CD4-positive, alpha-beta T cell treated with Interleukin-4 for 1 hour (primary cell): ENCODE results near the gene ARSG.
A peak's percentile ranks its signal among the peaks of the same experiment; 100 is the strongest.
"Not testable (repeated sequence)": the region's sequence is repeated elsewhere in the genome, so short reads cannot be mapped to it uniquely, and the experiment has no call there.

ENCODE experiments used
- DNase-seq, 2 donors: peaks; one replicate each; pipeline ENCODE4 v3.0.0-alpha.2; 2020 to 2022

The ARSG gene

GRCh38 chr17:68334393-68334792 is 43.1 kb downstream of the ARSG start:
- DNase-seq, result no peak

GRCh38 chr17:68341482-68341881 is 50.2 kb downstream of the ARSG start:
- no peak for DNase-seq

- peak in 1 of 2 donors; percentile 29 for DNase-seq
Measured at GRCh38 chr17:68343976-68344375, 52.7 kb downstream of the ARSG start.

- DNase-seq, result peak; percentile 48 to 53
Measured at GRCh38 chr17:68344701-68345136, 53.4 kb downstream of the ARSG start.

- peak; percentile 67 to 80 for DNase-seq
Measured at GRCh38 chr17:68346448-68346847, 55.2 kb downstream of the ARSG start.

GRCh38 chr17:68347380-68347779 is 56.1 kb downstream of the ARSG start:
- DNase-seq, result no peak

GRCh38 chr17:68349157-68349556 is 57.9 kb downstream of the ARSG start:
- DNase-seq, result no peak

- DNase-seq, result no peak
Measured at GRCh38 chr17:68351395-68351794, 60.1 kb downstream of the ARSG start.

- no peak for DNase-seq
Measured at GRCh38 chr17:68352041-68352440, 60.7 kb downstream of the ARSG start.

GRCh38 chr17:68352671-68353070 is 61.4 kb downstream of the ARSG start:
- DNase-seq, result not testable (repeated sequence)

GRCh38 chr17:68353111-68353521 is 61.8 kb downstream of the ARSG start:
- peak in 1 of 2 donors; percentile 56 for DNase-seq

GRCh38 chr17:68354311-68354710 is 63.0 kb downstream of the ARSG start:
- DNase-seq, result not testable (repeated sequence)

- not testable (repeated sequence) for DNase-seq
Measured at GRCh38 chr17:68355108-68355507, 63.8 kb downstream of the ARSG start.

- peak; percentile 69 to 81 for DNase-seq
Measured at GRCh38 chr17:68356520-68356919, 65.2 kb downstream of the ARSG start.

- DNase-seq, result peak in 1 of 2 donors; percentile 19
Measured at GRCh38 chr17:68356949-68357455, 65.7 kb downstream of the ARSG start.

- DNase-seq, result no peak
Measured at GRCh38 chr17:68357886-68358285, 66.6 kb downstream of the ARSG start.

GRCh38 chr17:68359791-68360535 is 68.7 kb downstream of the ARSG start:
- no peak for DNase-seq

GRCh38 chr17:68365469-68365868 is 74.2 kb downstream of the ARSG start:
- DNase-seq, result no peak

GRCh38 chr17:68368387-68368786 is 77.1 kb downstream of the ARSG start:
- no peak for DNase-seq

- DNase-seq, result no peak
Measured at GRCh38 chr17:68375566-68375965, 84.3 kb downstream of the ARSG start.

- DNase-seq, result not testable (repeated sequence)
Measured at GRCh38 chr17:68376178-68376577, 84.9 kb downstream of the ARSG start.

- DNase-seq, result no peak
Measured at GRCh38 chr17:68377771-68378267, 86.5 kb downstream of the ARSG start.

GRCh38 chr17:68378268-68379176 is 87.2 kb downstream of the ARSG start:
- peak in 1 of 2 donors; percentile 57 for DNase-seq
